ENCODE measurements around the gene YDJC. TPM values are rescaled to one million over a fixed set of nuclear protein-coding genes. Genes with fewer than 3 reads are reported as not detected.

Gene YDJC
- total and polyA plus RNA-seq, 2 of the 4 experiments (the other 2 are of a cell fraction): 8.1 to 23.6 TPM

- WGBS, 2 experiments (ENCODE audit: extremely low coverage in 2 of 2, insufficient read length in 1 of 2): 38% methylated on average over 6 of the region's 14 CpGs; no CpG with 5 or more reads in 1 of the 2 experiments
- peaks cover 14% of the 10 kb centered on the region for H4K20me1 ChIP-seq (ENCODE audit: insufficient read depth, low read length)
- H3K4ac ChIP-seq (ENCODE audit: low read depth, low read length): no peak overlapping the region
- no peak overlapping the region for H4K91ac ChIP-seq (ENCODE audit: insufficient read depth, low read depth, low read length)
- no peak overlapping the region for H4K8ac ChIP-seq (ENCODE audit: low read depth in 2 of 2, low read length in 2 of 2)
- intact Hi-C loops (cut with micrococcal nuclease) (no loop called here), dilution Hi-C loops (cut with HindIII; ENCODE audit: low sequenced_read_pairs, unreplicated experiment) (no loop called here), in situ Hi-C loops (cut with MboI; ENCODE audit: low sequenced_read_pairs) (no loop called here)
- H3K4me2 ChIP-seq (ENCODE audit: low read depth, low read length): no peak overlapping the region
- H2AK5ac ChIP-seq (ENCODE audit: low read depth, low read length): no peak overlapping the region
- no peaks in the 10 kb centered on the region for H3K27me3 ChIP-seq (ENCODE audit: control insufficient read depth, insufficient read depth, low read length)
- no peak overlapping the region for H3K4me3 ChIP-seq (ENCODE audit: insufficient read depth, low read depth, low read length)
- H3K36me3 ChIP-seq (ENCODE audit: control insufficient read depth, insufficient read depth, low read length): peaks cover 8% of the 10 kb centered on the region
- no peak overlapping the region for H4K5ac ChIP-seq (ENCODE audit: low read depth, low read length)
- POLR2A ChIA-PET (ENCODE audit: unreplicated experiment): no interaction called here
- H2BK5ac ChIP-seq (ENCODE audit: low read depth, low read length, poor library complexity, severe bottlenecking): no peak overlapping the region
- no peak overlapping the region for H3K18ac ChIP-seq (ENCODE audit: low read depth, low read length)
- no peak overlapping the region for H2BK120ac ChIP-seq (ENCODE audit: low read depth, low read length)
- H2AFZ ChIP-seq (replicated peaks; ENCODE audit: low read length, poor library complexity): no peak overlapping the region
- no peak overlapping the region for H2AK9ac ChIP-seq (replicated peaks; ENCODE audit: low read depth, low read length, poor library complexity)
- H2BK20ac ChIP-seq (ENCODE audit: low read depth, low read length): no peak overlapping the region
- no peaks in the 10 kb centered on the region for H3K9me3 ChIP-seq (ENCODE audit: control insufficient read depth, insufficient read depth, low read length)
- CTCF ChIA-PET: interaction anchor here (0.6 to 1.5 kb wide), 5 partner anchors 16 to 49 kb away, joined by 3 to 6 read pairs (median 5); partner anchors contain the start of gene PPIL2
- peak; percentile 41 for ATAC-seq (ENCODE audit: low read depth)
- H3K79me1 ChIP-seq (ENCODE audit: low read depth in 1 of 2, low read length in 2 of 2): peaks cover 6 to 32% of the 10 kb centered on the region in 2 experiments; a peak in 3 of 4 replicates
- no peak overlapping the region for H3K9ac ChIP-seq (ENCODE audit: low read depth, low read length)
- no TSS peak for BruUV-seq (replicated peaks)
- peaks cover 3% of the 10 kb centered on the region; the same call in 1 of the 2 replicates for H3K9me1 ChIP-seq (ENCODE audit: insufficient read depth, low read length)
- no peak overlapping the region for H2BK15ac ChIP-seq (ENCODE audit: low read depth, low read length)
- H3K27ac ChIP-seq (ENCODE audit: insufficient read depth, low read length): no peak overlapping the region
- H3K14ac ChIP-seq (replicated peaks; ENCODE audit: low read depth, low read length): no peak overlapping the region
- peak; percentile 53; the same call in 1 of the 2 replicates for TF ChIP-seq POLR2A (IDR thresholded peaks at IDR 0.05; ENCODE audit: low read depth, low read length)
- no peak for TF ChIP-seq BHLHE40 (IDR thresholded peaks at IDR 0.05; ENCODE audit: low read depth, low read length)
- TF ChIP-seq, protein P1, sequence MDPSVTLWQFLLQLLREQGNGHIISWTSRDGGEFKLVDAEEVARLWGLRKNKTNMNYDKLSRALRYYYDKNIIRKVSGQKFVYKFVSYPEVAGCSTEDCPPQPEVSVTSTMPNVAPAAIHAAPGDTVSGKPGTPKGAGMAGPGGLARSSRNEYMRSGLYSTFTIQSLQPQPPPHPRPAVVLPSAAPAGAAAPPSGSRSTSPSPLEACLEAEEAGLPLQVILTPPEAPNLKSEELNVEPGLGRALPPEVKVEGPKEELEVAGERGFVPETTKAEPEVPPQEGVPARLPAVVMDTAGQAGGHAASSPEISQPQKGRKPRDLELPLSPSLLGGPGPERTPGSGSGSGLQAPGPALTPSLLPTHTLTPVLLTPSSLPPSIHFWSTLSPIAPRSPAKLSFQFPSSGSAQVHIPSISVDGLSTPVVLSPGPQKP (IDR thresholded peaks at IDR 0.05; ENCODE audit: borderline replicate concordance, low read depth, low read length): no peak
- TF ChIP-seq, protein P2, sequence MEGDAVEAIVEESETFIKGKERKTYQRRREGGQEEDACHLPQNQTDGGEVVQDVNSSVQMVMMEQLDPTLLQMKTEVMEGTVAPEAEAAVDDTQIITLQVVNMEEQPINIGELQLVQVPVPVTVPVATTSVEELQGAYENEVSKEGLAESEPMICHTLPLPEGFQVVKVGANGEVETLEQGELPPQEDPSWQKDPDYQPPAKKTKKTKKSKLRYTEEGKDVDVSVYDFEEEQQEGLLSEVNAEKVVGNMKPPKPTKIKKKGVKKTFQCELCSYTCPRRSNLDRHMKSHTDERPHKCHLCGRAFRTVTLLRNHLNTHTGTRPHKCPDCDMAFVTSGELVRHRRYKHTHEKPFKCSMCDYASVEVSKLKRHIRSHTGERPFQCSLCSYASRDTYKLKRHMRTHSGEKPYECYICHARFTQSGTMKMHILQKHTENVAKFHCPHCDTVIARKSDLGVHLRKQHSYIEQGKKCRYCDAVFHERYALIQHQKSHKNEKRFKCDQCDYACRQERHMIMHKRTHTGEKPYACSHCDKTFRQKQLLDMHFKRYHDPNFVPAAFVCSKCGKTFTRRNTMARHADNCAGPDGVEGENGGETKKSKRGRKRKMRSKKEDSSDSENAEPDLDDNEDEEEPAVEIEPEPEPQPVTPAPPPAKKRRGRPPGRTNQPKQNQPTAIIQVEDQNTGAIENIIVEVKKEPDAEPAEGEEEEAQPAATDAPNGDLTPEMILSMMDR (conservative IDR thresholded peaks at IDR 0.05; ENCODE audit: low read depth, low read length): peak; percentile 91
- TF ChIP-seq MAZ (IDR thresholded peaks at IDR 0.05; ENCODE audit: borderline replicate concordance, low read depth, low read length): no peak
- no peak for TF ChIP-seq RCOR1 (IDR thresholded peaks at IDR 0.05; ENCODE audit: insufficient replicate concordance, low read length)
- no peak for TF ChIP-seq CEBPB (IDR thresholded peaks at IDR 0.05; ENCODE audit: low read depth, low read length)
- TF ChIP-seq, protein P3, sequence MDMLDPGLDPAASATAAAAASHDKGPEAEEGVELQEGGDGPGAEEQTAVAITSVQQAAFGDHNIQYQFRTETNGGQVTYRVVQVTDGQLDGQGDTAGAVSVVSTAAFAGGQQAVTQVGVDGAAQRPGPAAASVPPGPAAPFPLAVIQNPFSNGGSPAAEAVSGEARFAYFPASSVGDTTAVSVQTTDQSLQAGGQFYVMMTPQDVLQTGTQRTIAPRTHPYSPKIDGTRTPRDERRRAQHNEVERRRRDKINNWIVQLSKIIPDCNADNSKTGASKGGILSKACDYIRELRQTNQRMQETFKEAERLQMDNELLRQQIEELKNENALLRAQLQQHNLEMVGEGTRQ (IDR thresholded peaks at IDR 0.05; ENCODE audit: low read depth, low read length): no peak
- peak; percentile 96 for TF ChIP-seq RAD21 (IDR thresholded peaks at IDR 0.05; ENCODE audit: low read length)
- peak; percentile 73 for TF ChIP-seq SMC3 (IDR thresholded peaks at IDR 0.05; ENCODE audit: low read depth, low read length)
- TF ChIP-seq CHD1 (IDR thresholded peaks at IDR 0.05; ENCODE audit: low read depth, low read length): no peak
- H3K56ac ChIP-seq (ENCODE audit: extremely low read depth, insufficient read depth, low read length): no peak overlapping the region
- H3K4me1 ChIP-seq (ENCODE audit: control insufficient read depth, insufficient read depth, low read length): peaks cover 7% of the 10 kb centered on the region
- H3K23ac ChIP-seq (ENCODE audit: low read depth, low read length): no peak overlapping the region
- DNase-seq: peak; percentile 74
Measured at GRCh38 chr22:21646608-21647590, 17.1 kb upstream of the YDJC start.

Measured in IMR-90 (cell line).